H1 (cell line): ENCODE results near the gene RNF220.

Experiments
- CBX5 ChIP-seq: fragments of 300-800, 300-1000 bp; sonication (generic); IDR thresholded peaks from 2 replicates; pipeline ENCODE4 v1.7.1; 2016; ENCODE audit warnings: antibody characterized with exemption, low read length, low read depth
- CEBPB ChIP-seq: IDR thresholded peaks from 2 replicates; pipeline ENCODE4 v1.6.1; 2012; ENCODE audit warnings: low read depth, low read length
- EZH2 ChIP-seq: fragments of 200-600 bp; sonication (generic); IDR thresholded peaks from 2 replicates; pipeline ENCODE4 v1.7.1; 2012; ENCODE audit warnings: low read depth, mild to moderate bottlenecking, moderate library complexity, low read length, inconsistent platforms; ENCODE audit not compliant: severe bottlenecking
- FOSL1 ChIP-seq: IDR thresholded peaks from 2 replicates; pipeline ENCODE4 v1.6.1; 2011; ENCODE audit warnings: mild to moderate bottlenecking, low read depth, low read length, moderate library complexity; ENCODE audit not compliant: insufficient read depth
- PHF8 ChIP-seq: fragments of 200-600 bp; sonication (generic); conservative IDR thresholded peaks from 2 replicates; pipeline ENCODE4 v1.7.1; 2012; ENCODE audit warnings: low read depth, mild to moderate bottlenecking, inconsistent platforms, low read length, moderate library complexity
- RFX5 ChIP-seq: IDR thresholded peaks from 2 replicates; pipeline ENCODE4 v1.6.1; 2011; ENCODE audit warnings: low read depth, low read length, improper control_type of control experiment, borderline replicate concordance
- TAF1 ChIP-seq: IDR thresholded peaks from 2 replicates; pipeline ENCODE4 v1.6.1; 2011; ENCODE audit warnings: mild to moderate bottlenecking, low read depth, low read length
- TEAD4 ChIP-seq: IDR thresholded peaks from 2 replicates; pipeline ENCODE4 v1.6.1; 2012; ENCODE audit warnings: low read depth, low read length, inconsistent platforms, mixed read lengths
- TF ChIP-seq, protein P1 (sequence below), 3 experiments: IDR thresholded peaks; 1 replicate in 2 of 3; 2 replicates in 1 of 3; pipeline versions ENCODE4 v1.5.1 to v1.6.1; 2011; ENCODE audit warnings: low read length in 3 of 3, mild to moderate bottlenecking in 3 of 3, inconsistent platforms in 2 of 3, low read depth in 1 of 3, moderate library complexity in 1 of 3; ENCODE audit not compliant: insufficient read depth in 1 of 3; ENCODE audit errors: control extremely low read depth in 1 of 3

DNA sequence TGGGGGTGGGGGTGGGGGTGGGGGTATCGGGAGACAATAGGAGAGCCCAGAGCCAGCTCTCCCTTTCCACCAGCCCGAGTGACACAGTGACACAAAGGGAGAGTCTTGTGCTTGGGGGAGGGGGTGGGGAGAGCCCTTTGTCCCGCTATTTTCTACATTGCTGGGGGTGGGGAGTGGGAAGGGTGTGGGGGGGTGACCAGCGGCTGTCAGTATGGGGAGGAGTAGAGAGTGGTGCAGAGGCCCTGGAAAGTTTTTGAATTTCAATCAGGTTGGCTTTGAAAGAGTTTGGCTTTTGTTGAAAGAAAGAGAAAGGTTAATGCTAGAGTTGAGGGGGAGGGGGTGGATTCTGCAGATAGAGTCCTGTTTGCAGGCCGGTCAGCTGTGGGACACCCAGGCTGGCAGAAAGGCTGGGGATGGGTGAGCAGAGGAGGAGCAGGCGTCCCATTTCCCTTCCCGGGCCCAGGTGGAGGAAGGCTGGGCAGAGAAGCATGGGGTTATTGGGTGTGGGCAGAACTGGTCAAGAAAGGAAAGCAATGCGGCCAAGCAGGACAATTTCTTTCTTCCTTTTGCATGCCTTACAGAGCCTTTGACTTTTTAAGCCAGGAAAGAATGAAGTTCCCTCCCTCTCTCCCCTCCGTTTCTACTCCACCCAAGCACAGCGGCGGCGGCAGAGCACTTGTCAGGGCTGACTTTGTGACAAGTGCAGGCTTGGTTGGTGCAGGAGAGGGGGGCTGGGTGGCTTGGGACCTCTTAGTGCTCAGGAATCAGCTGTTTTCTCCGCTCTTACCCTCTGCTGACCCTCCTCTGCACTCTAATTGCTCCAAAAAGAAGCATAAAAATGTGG is 96.2 kb downstream of the RNF220 start:
- no peak for TF ChIP-seq CBX5
- TF ChIP-seq FOSL1: no peak
- TF ChIP-seq RFX5: no peak
- TF ChIP-seq, protein P1, sequence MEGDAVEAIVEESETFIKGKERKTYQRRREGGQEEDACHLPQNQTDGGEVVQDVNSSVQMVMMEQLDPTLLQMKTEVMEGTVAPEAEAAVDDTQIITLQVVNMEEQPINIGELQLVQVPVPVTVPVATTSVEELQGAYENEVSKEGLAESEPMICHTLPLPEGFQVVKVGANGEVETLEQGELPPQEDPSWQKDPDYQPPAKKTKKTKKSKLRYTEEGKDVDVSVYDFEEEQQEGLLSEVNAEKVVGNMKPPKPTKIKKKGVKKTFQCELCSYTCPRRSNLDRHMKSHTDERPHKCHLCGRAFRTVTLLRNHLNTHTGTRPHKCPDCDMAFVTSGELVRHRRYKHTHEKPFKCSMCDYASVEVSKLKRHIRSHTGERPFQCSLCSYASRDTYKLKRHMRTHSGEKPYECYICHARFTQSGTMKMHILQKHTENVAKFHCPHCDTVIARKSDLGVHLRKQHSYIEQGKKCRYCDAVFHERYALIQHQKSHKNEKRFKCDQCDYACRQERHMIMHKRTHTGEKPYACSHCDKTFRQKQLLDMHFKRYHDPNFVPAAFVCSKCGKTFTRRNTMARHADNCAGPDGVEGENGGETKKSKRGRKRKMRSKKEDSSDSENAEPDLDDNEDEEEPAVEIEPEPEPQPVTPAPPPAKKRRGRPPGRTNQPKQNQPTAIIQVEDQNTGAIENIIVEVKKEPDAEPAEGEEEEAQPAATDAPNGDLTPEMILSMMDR (IDR thresholded peaks at IDR 0.05; ENCODE audit: control extremely low read depth in 1 of 3, insufficient read depth in 1 of 3, low read depth in 1 of 3, low read length in 3 of 3): no peak
- TF ChIP-seq TAF1: no peak
- TF ChIP-seq EZH2: no peak
- TF ChIP-seq PHF8: no peak
- TF ChIP-seq CEBPB: no peak
- no peak for TF ChIP-seq TEAD4
